ENCODE results near the gene ATG16L1.
"Not testable (repeated sequence)": the region's sequence is repeated elsewhere in the genome, so short reads cannot be mapped to it uniquely, and the experiment has no call there.

The ATG16L1 gene

GRCh38 chr2:233297076-233297475 is 45.6 kb downstream of the ATG16L1 start:
- FAIRE-seq, result no peak

GRCh38 chr2:233300401-233300800 is 48.9 kb downstream of the ATG16L1 start:
- no peak for FAIRE-seq

GRCh38 chr2:233301248-233301647 is 49.8 kb downstream of the ATG16L1 start:
- no peak for FAIRE-seq

- no peak for FAIRE-seq
Observed at GRCh38 chr2:233301811-233302210, 50.3 kb downstream of the ATG16L1 start.

GRCh38 chr2:233303252-233303651 is 51.8 kb downstream of the ATG16L1 start:
- FAIRE-seq, result no peak

GRCh38 chr2:233307565-233307964 is 56.1 kb downstream of the ATG16L1 start, which contains the start of gene SAG:
Gene SAG, plus strand, starts transcription at chr2:233307816. Its CDS starts 1,374 bp downstream, at chr2:233309190.
- no peak for FAIRE-seq

GRCh38 chr2:233311241-233311926 is 59.9 kb downstream of the ATG16L1 start:
- FAIRE-seq, result no peak

- no peak for FAIRE-seq
Observed at GRCh38 chr2:233312874-233313273, 61.4 kb downstream of the ATG16L1 start.

GRCh38 chr2:233314180-233314925 is 62.9 kb downstream of the ATG16L1 start:
- no peak for FAIRE-seq

- no peak for FAIRE-seq
Observed at GRCh38 chr2:233317196-233317943, 65.9 kb downstream of the ATG16L1 start.

GRCh38 chr2:233319256-233319655 is 67.8 kb downstream of the ATG16L1 start:
- FAIRE-seq, result no peak

GRCh38 chr2:233320470-233320869 is 69.0 kb downstream of the ATG16L1 start:
- no peak for FAIRE-seq

GRCh38 chr2:233321166-233321565 is 69.7 kb downstream of the ATG16L1 start:
- no peak for FAIRE-seq

GRCh38 chr2:233323851-233324250 is 72.4 kb downstream of the ATG16L1 start:
- FAIRE-seq, result no peak

- no peak for FAIRE-seq
Observed at GRCh38 chr2:233325256-233325655, 73.8 kb downstream of the ATG16L1 start.

GRCh38 chr2:233325814-233326213 is 74.3 kb downstream of the ATG16L1 start:
- no peak for FAIRE-seq

- FAIRE-seq, result no peak
Observed at GRCh38 chr2:233326500-233326899, 75.0 kb downstream of the ATG16L1 start.

- FAIRE-seq, result no peak
Observed at GRCh38 chr2:233328922-233329321, 77.4 kb downstream of the ATG16L1 start.

GRCh38 chr2:233329489-233330135 is 78.1 kb downstream of the ATG16L1 start:
- FAIRE-seq, result no peak

GRCh38 chr2:233331536-233331935 is 80.1 kb downstream of the ATG16L1 start:
- no peak for FAIRE-seq

- no peak for FAIRE-seq
Observed at GRCh38 chr2:233332125-233332524, 80.7 kb downstream of the ATG16L1 start.

- no peak for FAIRE-seq
Observed at GRCh38 chr2:233334915-233335314, 83.4 kb downstream of the ATG16L1 start.

GRCh38 chr2:233336091-233336490 is 84.6 kb downstream of the ATG16L1 start:
- FAIRE-seq, result not testable (repeated sequence)

All from islet of Langerhans (tissue), 1 donor.